Gastrocnemius medialis (tissue), 4 donors: Measurements from ENCODE around the gene SPATA12.

Source experiments
- CTCF ChIP-seq, 5 experiments: fragments of 450-650 bp in 3 of 5; fragments of 200-600 bp in 2 of 5; sonication (generic) in 2 of 5; IDR thresholded peaks in 4 of 5; conservative IDR thresholded peaks in 1 of 5; 1 replicate in 4 of 5; 2 replicates in 1 of 5; pipeline ENCODE4 v1.5.1; 2016 to 2019; ENCODE audit warnings: antibody characterized with exemption in 5 of 5, mild to moderate bottlenecking in 3 of 5, moderate library complexity in 3 of 5
- POLR2A ChIP-seq, 2 donors: fragments of 450-650 bp; IDR thresholded peaks; one replicate each; pipeline ENCODE4 v1.6.1; 2017; ENCODE audit warnings: antibody characterized with exemption in 2 of 2, mild to moderate bottlenecking in 2 of 2, moderate library complexity in 2 of 2

- no peak for TF ChIP-seq POLR2A (IDR thresholded peaks at IDR 0.05)
- no peak for TF ChIP-seq CTCF (IDR thresholded peaks at IDR 0.05 in 4 of 5, conservative IDR thresholded peaks at IDR 0.05 in 1 of 5)
These were observed 33.6 kb downstream of the SPATA12 start for GRCh38 chr3:57093971-57094535.
